IMR-90 (cell line): ENCODE results near the gene UBE2M. TPM values are rescaled to one million over a fixed set of nuclear protein-coding genes. Genes with fewer than 3 reads are reported as not detected.

Experiments used
- ATAC-seq: fragments of 200-7000 bp; cut with Tn5 transposase; 2 replicates; pipeline ENCODE4 v1.9.1; 2020; ENCODE audit warnings: low read depth, mild to moderate bottlenecking, moderate library complexity
- BruUV-seq: library from RNA; stranded (reverse); fragments of 400-500 nt; replicated peaks from 2 replicates; lab custom pipeline; 2021; lab: Mats Ljungman, UMichigan
- CTCF ChIA-PET: fragments of 300-600 bp; formaldehyde crosslinking; extraction: SDS; loops from one replicate; lab custom pipeline; 2021; ENCODE audit warnings: antibody characterized with exemption; lab: Yijun Ruan, JAX
- POLR2A ChIA-PET: fragments of 300-600 bp; sonication (Branson Sonifier 250); formaldehyde crosslinking; loops from one replicate; lab custom pipeline; 2022; ENCODE audit warnings: antibody characterized with exemption; ENCODE audit not compliant: unreplicated experiment; lab: Charles Lee
- DNase-seq: peaks from one replicate; pipeline ENCODE4 v3.0.0; 2013
- H2AFZ ChIP-seq: replicated peaks from 2 replicates; pipeline ENCODE3; 2013; ENCODE audit warnings: low read length, mild to moderate bottlenecking; ENCODE audit not compliant: poor library complexity
- H2AK5ac ChIP-seq: 2 replicates; pipeline ENCODE4 v1.6.1; 2013; ENCODE audit warnings: low read depth, low read length, inconsistent platforms
- H2AK9ac ChIP-seq: replicated peaks from 2 replicates; pipeline ENCODE3; 2013; ENCODE audit warnings: mild to moderate bottlenecking, low read depth, low read length, moderate library complexity; ENCODE audit not compliant: poor library complexity
- H2BK120ac ChIP-seq: 2 replicates; pipeline ENCODE4 v1.6.1; 2013; ENCODE audit warnings: low read depth, low read length, inconsistent platforms
- H2BK15ac ChIP-seq: 3 replicates; pipeline ENCODE4 v1.6.1; 2013; ENCODE audit warnings: low read depth, low read length, inconsistent platforms
- H2BK20ac ChIP-seq: 2 replicates; pipeline ENCODE4 v1.6.1; 2013; ENCODE audit warnings: low read depth, mild to moderate bottlenecking, inconsistent platforms, low read length, moderate library complexity
- H2BK5ac ChIP-seq: 2 replicates; pipeline ENCODE4 v1.6.1; 2013; ENCODE audit warnings: mild to moderate bottlenecking, low read depth, low read length, inconsistent platforms; ENCODE audit not compliant: poor library complexity, severe bottlenecking
- H3K14ac ChIP-seq: replicated peaks from 2 replicates; pipeline ENCODE4 v1.6.1; 2013; ENCODE audit warnings: low read depth, low read length, inconsistent platforms
- H3K18ac ChIP-seq: 2 replicates; pipeline ENCODE4 v1.6.1; 2013; ENCODE audit warnings: low read depth, low read length, control low read depth
- H3K23ac ChIP-seq: 2 replicates; pipeline ENCODE4 v1.6.1; 2013; ENCODE audit warnings: low read depth, low read length, inconsistent platforms
- H3K27ac ChIP-seq: 2 replicates; pipeline ENCODE4 v1.5.1; 2013; ENCODE audit warnings: mild to moderate bottlenecking, control low read depth, low read length; ENCODE audit not compliant: insufficient read depth
- H3K27me3 ChIP-seq: 2 replicates; pipeline ENCODE4 v1.6.1; 2013; ENCODE audit warnings: low read length; ENCODE audit not compliant: control insufficient read depth, insufficient read depth
- H3K36me3 ChIP-seq: 2 replicates; pipeline ENCODE4 v1.6.1; 2013; ENCODE audit warnings: low read length, mixed read lengths; ENCODE audit not compliant: control insufficient read depth, insufficient read depth
- H3K4ac ChIP-seq: 2 replicates; pipeline ENCODE4 v1.6.1; 2013; ENCODE audit warnings: low read depth, low read length, inconsistent platforms
- H3K4me1 ChIP-seq: 2 replicates; pipeline ENCODE4 v1.6.1; 2013; ENCODE audit warnings: low read length, mixed read lengths; ENCODE audit not compliant: control insufficient read depth, insufficient read depth
- H3K4me2 ChIP-seq: 2 replicates; pipeline ENCODE4 v1.6.1; 2013; ENCODE audit warnings: low read depth, mild to moderate bottlenecking, control low read depth, low read length, moderate library complexity
- H3K4me3 ChIP-seq: 2 replicates; pipeline ENCODE4 v1.5.1; 2013; ENCODE audit warnings: low read depth, mild to moderate bottlenecking, control low read depth, low read length, moderate library complexity; ENCODE audit not compliant: insufficient read depth
- H3K56ac ChIP-seq: 2 replicates; pipeline ENCODE4 v1.6.1; 2013; ENCODE audit warnings: low read length, inconsistent platforms; ENCODE audit not compliant: insufficient read depth; ENCODE audit errors: extremely low read depth
- H3K79me1 ChIP-seq, 2 experiments: 2 replicates each; pipeline ENCODE4 v1.6.1; 2013; ENCODE audit warnings: low read length in 2 of 2, inconsistent platforms in 1 of 2, low read depth in 1 of 2
- H3K9ac ChIP-seq: 2 replicates; pipeline ENCODE4 v1.6.1; 2013; ENCODE audit warnings: low read depth, low read length, control low read depth
- H3K9me1 ChIP-seq: 2 replicates; pipeline ENCODE4 v1.6.1; 2013; ENCODE audit warnings: low read length, inconsistent platforms; ENCODE audit not compliant: insufficient read depth
- H3K9me3 ChIP-seq: 2 replicates; pipeline ENCODE4 v1.6.1; 2013; ENCODE audit warnings: low read length; ENCODE audit not compliant: control insufficient read depth, insufficient read depth
- H4K20me1 ChIP-seq: 2 replicates; pipeline ENCODE4 v1.6.1; 2013; ENCODE audit warnings: low read length, inconsistent platforms; ENCODE audit not compliant: insufficient read depth
- H4K5ac ChIP-seq: 2 replicates; pipeline ENCODE4 v1.6.1; 2013; ENCODE audit warnings: mild to moderate bottlenecking, low read depth, low read length, control low read depth
- H4K8ac ChIP-seq, 2 experiments: 2 replicates each; pipeline ENCODE4 v1.6.1; 2013; ENCODE audit warnings: low read depth in 2 of 2, low read length in 2 of 2, control low read depth in 1 of 2, inconsistent platforms in 1 of 2
- H4K91ac ChIP-seq: 2 replicates; pipeline ENCODE4 v1.6.1; 2013; ENCODE audit warnings: low read depth, low read length, inconsistent platforms; ENCODE audit not compliant: insufficient read depth
- FOS ChIP-seq: fragments of 150-350 bp; IDR thresholded peaks from 2 replicates; pipeline ENCODE4 v1.6.1; 2016; ENCODE audit warnings: low read depth, low read length
- MAFK ChIP-seq: IDR thresholded peaks from 2 replicates; pipeline ENCODE4 v1.6.1; 2012; ENCODE audit warnings: low read depth, low read length, improper control_type of control experiment
- NFE2L2 ChIP-seq: fragments of 150-350 bp; IDR thresholded peaks from 2 replicates; pipeline ENCODE4 v1.6.1; 2016; ENCODE audit warnings: low read depth, mild to moderate bottlenecking, low read length
- POLR2A ChIP-seq: IDR thresholded peaks from 2 replicates; pipeline ENCODE4 v1.6.1; 2012; ENCODE audit warnings: mild to moderate bottlenecking, low read depth, low read length
- RCOR1 ChIP-seq: IDR thresholded peaks from 2 replicates; pipeline ENCODE4 v1.6.1; 2012; ENCODE audit warnings: mild to moderate bottlenecking, low read length, improper control_type of control experiment; ENCODE audit not compliant: insufficient replicate concordance
- RFX5 ChIP-seq: IDR thresholded peaks from 2 replicates; pipeline ENCODE4 v1.8.0; 2012; ENCODE audit warnings: low read depth, mild to moderate bottlenecking, low read length, moderate library complexity
- SMC3 ChIP-seq: fragments of 150-350 bp; IDR thresholded peaks from 2 replicates; pipeline ENCODE4 v1.6.1; 2016; ENCODE audit warnings: low read depth, mild to moderate bottlenecking, antibody characterized with exemption, low read length, moderate library complexity
- WGBS, 2 experiments: methylation state at CpG; one replicate each; pipeline versions ENCODE4 v1.1.5 to v1.1.7; 2013; ENCODE audit warnings: missing lambda C conversion rate in 2 of 2; ENCODE audit not compliant: insufficient read length in 1 of 2; ENCODE audit errors: extremely low coverage in 2 of 2; 5-methylcytosine and 5-hydroxymethylcytosine counted together
- dilution Hi-C: fragments of 300-500 bp; cut with HindIII; formaldehyde crosslinking; loops from one replicate; pipeline ENCODE4 v1.14.3; 2018; ENCODE audit warnings: low sequenced_read_pairs; ENCODE audit not compliant: unreplicated experiment
- in situ Hi-C: fragments of 300-500 bp; cut with MboI; formaldehyde crosslinking; loops from 3 replicates; pipeline ENCODE4 v1.14.3; 2019; ENCODE audit warnings: low sequenced_read_pairs, inconsistent platforms, mixed read lengths
- intact Hi-C: fragments of 100-400 bp; cut with micrococcal nuclease; formaldehyde crosslinking; loops from 2 replicates; pipeline ENCODE4 v1.10.0; 2022
- polyA plus RNA-seq, 3 experiments: library from polyadenylated mRNA; depleted of rRNA; stranded (reverse); fragments of >200 nt; gene quantifications; 2 replicates each; pipeline ENCODE4 v1.2.3, GENCODE V29; 2012; ENCODE audit warnings: low replicate concordance in 1 of 3
- total RNA-seq: library from RNA; depleted of rRNA; stranded (reverse); fragments of >200 nt; gene quantifications from 2 replicates; pipeline ENCODE4 v1.2.3, GENCODE V29; 2012
- TF ChIP-seq, protein P1 (sequence below): fragments of 150-350 bp; IDR thresholded peaks from 2 replicates; pipeline ENCODE4 v1.6.1; 2016; ENCODE audit warnings: low read depth, mild to moderate bottlenecking, low read length, moderate library complexity, borderline replicate concordance
- TF ChIP-seq, protein P2 (sequence below): conservative IDR thresholded peaks from 2 replicates; pipeline ENCODE4 v1.5.1; 2012; ENCODE audit warnings: mild to moderate bottlenecking, low read depth, low read length, improper control_type of control experiment
- TF ChIP-seq, protein P3 (sequence below): fragments of 150-350 bp; IDR thresholded peaks from 2 replicates; pipeline ENCODE4 v1.6.1; 2017; ENCODE audit warnings: mild to moderate bottlenecking, antibody characterized with exemption, low read length, low read depth

The UBE2M gene
- total and polyA plus RNA-seq, 2 of the 4 experiments (the other 2 are of a cell fraction), result 55.9 to 66.6 TPM

DNA sequence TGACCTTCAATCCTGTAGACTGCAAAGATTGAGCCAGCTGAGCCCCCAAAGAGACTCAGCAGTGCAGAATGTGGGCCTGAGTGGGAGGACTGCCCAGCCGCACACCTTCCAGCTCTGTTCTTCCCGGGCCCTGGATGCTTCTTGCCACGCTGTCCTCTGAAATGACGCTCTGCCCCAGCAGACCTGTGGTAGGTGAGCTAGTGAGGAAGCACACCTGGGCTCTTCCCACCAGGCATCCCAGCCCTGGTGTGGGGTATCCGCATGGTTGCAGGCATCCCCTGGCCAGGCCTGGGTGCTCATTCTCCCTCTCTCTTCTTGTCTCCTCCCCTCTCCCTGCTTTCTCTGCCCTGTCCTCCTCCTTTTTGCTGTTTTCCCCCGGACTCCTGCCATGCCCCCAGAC, 24.6 kb upstream of the UBE2M start:
- no peak overlapping the region for H2BK20ac ChIP-seq
- peaks cover 12 to 81% of the 10 kb centered on the region in 2 experiments for H3K79me1 ChIP-seq
- no peaks in the 10 kb centered on the region for H3K9me3 ChIP-seq
- peaks cover 33% of the 10 kb centered on the region for H3K9me1 ChIP-seq
- no peak overlapping the region for H2AFZ ChIP-seq
- no peak overlapping the region for H4K8ac ChIP-seq
- no peak overlapping the region for H3K4me2 ChIP-seq
- H2AK9ac ChIP-seq, result peak overlapping the region; percentile 42
- H2BK15ac ChIP-seq, result no peak overlapping the region
- no peak overlapping the region for H4K5ac ChIP-seq
- H3K27me3 ChIP-seq, result no peaks in the 10 kb centered on the region
- POLR2A ChIA-PET, result no interaction called here
- H3K27ac ChIP-seq, result no peak overlapping the region
- H3K18ac ChIP-seq, result no peak overlapping the region
- H3K14ac ChIP-seq, result no peak overlapping the region
- BruUV-seq, result no TSS peak
- H3K23ac ChIP-seq, result no peak overlapping the region
- no peak overlapping the region; the same call in 1 of the 2 replicates for H2AK5ac ChIP-seq
- 75% methylated on average over 1 of the region's 6 CpGs; no CpG with 5 or more reads in 1 of the 2 experiments for whole genome bisulfite sequencing, 2 experiments
- H4K20me1 ChIP-seq, result peaks cover 19% of the 10 kb centered on the region
- H3K9ac ChIP-seq, result no peak overlapping the region
- dilution Hi-C loops (no loop called here), in situ Hi-C loops (no loop called here), intact Hi-C loops (no loop called here)
- H2BK5ac ChIP-seq, result no peak overlapping the region
- H3K36me3 ChIP-seq, result peaks cover 13% of the 10 kb centered on the region
- H3K4me1 ChIP-seq, result peaks cover 19% of the 10 kb centered on the region
- TF ChIP-seq RCOR1 (no peak), MAFK (no peak), SMC3 (no peak), RFX5 (no peak), FOS (no peak), NFE2L2 (no peak), POLR2A (no peak)
- TF ChIP-seq, protein P1, sequence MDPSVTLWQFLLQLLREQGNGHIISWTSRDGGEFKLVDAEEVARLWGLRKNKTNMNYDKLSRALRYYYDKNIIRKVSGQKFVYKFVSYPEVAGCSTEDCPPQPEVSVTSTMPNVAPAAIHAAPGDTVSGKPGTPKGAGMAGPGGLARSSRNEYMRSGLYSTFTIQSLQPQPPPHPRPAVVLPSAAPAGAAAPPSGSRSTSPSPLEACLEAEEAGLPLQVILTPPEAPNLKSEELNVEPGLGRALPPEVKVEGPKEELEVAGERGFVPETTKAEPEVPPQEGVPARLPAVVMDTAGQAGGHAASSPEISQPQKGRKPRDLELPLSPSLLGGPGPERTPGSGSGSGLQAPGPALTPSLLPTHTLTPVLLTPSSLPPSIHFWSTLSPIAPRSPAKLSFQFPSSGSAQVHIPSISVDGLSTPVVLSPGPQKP, result no peak
- TF ChIP-seq, protein P2, sequence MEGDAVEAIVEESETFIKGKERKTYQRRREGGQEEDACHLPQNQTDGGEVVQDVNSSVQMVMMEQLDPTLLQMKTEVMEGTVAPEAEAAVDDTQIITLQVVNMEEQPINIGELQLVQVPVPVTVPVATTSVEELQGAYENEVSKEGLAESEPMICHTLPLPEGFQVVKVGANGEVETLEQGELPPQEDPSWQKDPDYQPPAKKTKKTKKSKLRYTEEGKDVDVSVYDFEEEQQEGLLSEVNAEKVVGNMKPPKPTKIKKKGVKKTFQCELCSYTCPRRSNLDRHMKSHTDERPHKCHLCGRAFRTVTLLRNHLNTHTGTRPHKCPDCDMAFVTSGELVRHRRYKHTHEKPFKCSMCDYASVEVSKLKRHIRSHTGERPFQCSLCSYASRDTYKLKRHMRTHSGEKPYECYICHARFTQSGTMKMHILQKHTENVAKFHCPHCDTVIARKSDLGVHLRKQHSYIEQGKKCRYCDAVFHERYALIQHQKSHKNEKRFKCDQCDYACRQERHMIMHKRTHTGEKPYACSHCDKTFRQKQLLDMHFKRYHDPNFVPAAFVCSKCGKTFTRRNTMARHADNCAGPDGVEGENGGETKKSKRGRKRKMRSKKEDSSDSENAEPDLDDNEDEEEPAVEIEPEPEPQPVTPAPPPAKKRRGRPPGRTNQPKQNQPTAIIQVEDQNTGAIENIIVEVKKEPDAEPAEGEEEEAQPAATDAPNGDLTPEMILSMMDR, result no peak
- TF ChIP-seq, protein P3, sequence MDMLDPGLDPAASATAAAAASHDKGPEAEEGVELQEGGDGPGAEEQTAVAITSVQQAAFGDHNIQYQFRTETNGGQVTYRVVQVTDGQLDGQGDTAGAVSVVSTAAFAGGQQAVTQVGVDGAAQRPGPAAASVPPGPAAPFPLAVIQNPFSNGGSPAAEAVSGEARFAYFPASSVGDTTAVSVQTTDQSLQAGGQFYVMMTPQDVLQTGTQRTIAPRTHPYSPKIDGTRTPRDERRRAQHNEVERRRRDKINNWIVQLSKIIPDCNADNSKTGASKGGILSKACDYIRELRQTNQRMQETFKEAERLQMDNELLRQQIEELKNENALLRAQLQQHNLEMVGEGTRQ, result no peak
- H3K4ac ChIP-seq, result no peak overlapping the region
- H3K4me3 ChIP-seq, result no peak overlapping the region
- H4K91ac ChIP-seq, result no peak overlapping the region
- ATAC-seq, result no peak
- no peak overlapping the region for H3K56ac ChIP-seq
- no peak overlapping the region for H2BK120ac ChIP-seq
- DNase-seq, result no peak
- CTCF ChIA-PET, result no interaction called here
